HCT116 (cell line): Measurements from ENCODE around the gene MAP4K4.

Experiments used
- EGR1 ChIP-seq: IDR thresholded peaks from 2 replicates; pipeline ENCODE4 v1.6.1; 2012; ENCODE audit warnings: low read depth
- EZH2 ChIP-seq: fragments of 200-600 bp; sonication (generic); IDR thresholded peaks from 2 replicates; pipeline ENCODE4 v1.6.1; 2017; ENCODE audit warnings: antibody characterized with exemption, mixed run types
- JUND ChIP-seq: IDR thresholded peaks from 2 replicates; pipeline ENCODE4 v1.6.1; 2012
- POLR2A ChIP-seq: IDR thresholded peaks from 2 replicates; pipeline ENCODE4 v1.7.0; 2011; ENCODE audit warnings: borderline replicate concordance; ENCODE audit not compliant: insufficient read depth, insufficient read length; ENCODE audit errors: extremely low read depth
- POLR2AphosphoS5 ChIP-seq: IDR thresholded peaks from 2 replicates; pipeline ENCODE4 v1.6.1; 2011; ENCODE audit warnings: mild to moderate bottlenecking, low read depth, low read length, moderate library complexity
- RAD21 ChIP-seq: IDR thresholded peaks from 2 replicates; pipeline ENCODE4 v1.6.1; 2012; ENCODE audit warnings: low read depth, mild to moderate bottlenecking
- SP1 ChIP-seq: IDR thresholded peaks from 2 replicates; pipeline ENCODE4 v1.6.1; 2012; ENCODE audit warnings: low read depth
- SRF ChIP-seq: IDR thresholded peaks from 2 replicates; pipeline ENCODE4 v1.6.1; 2012; ENCODE audit warnings: low read depth
- YY1 ChIP-seq: IDR thresholded peaks from 2 replicates; pipeline ENCODE4 v1.6.1; 2011; ENCODE audit warnings: low read length, low read depth, moderate library complexity, mild to moderate bottlenecking; ENCODE audit not compliant: insufficient replicate concordance; ENCODE audit errors: extremely low read depth
- ZBTB33 ChIP-seq: IDR thresholded peaks from 2 replicates; pipeline ENCODE4 v1.6.1; 2011; ENCODE audit warnings: mild to moderate bottlenecking, low read length, moderate library complexity; ENCODE audit not compliant: insufficient replicate concordance; ENCODE audit errors: extremely low read depth
- ZNF274 ChIP-seq: fragments of 200-500 bp; sonication (Bioruptor generic); IDR thresholded peaks from 2 replicates; pipeline ENCODE4 v1.6.1; 2014; ENCODE audit warnings: mild to moderate bottlenecking, low read depth, low read length, inconsistent platforms
- TF ChIP-seq, protein P1 (sequence below), 3 experiments: fragments of 200-600 bp in 1 of 3; sonication (generic) in 1 of 3; IDR thresholded peaks in 2 of 3; conservative IDR thresholded peaks in 1 of 3; 2 replicates each; pipeline ENCODE4 v1.5.1; 2012 to 2017; ENCODE audit warnings: low read depth in 2 of 3, low read length in 2 of 3, antibody characterized with exemption in 1 of 3, borderline replicate concordance in 1 of 3, control low read depth in 1 of 3, mild to moderate bottlenecking in 1 of 3, mixed read lengths in 1 of 3, mixed run types in 1 of 3, moderate library complexity in 1 of 3; ENCODE audit not compliant: insufficient read depth in 1 of 3

- no peak for TF ChIP-seq ZBTB33
- TF ChIP-seq EZH2: no peak
- TF ChIP-seq, protein P1, sequence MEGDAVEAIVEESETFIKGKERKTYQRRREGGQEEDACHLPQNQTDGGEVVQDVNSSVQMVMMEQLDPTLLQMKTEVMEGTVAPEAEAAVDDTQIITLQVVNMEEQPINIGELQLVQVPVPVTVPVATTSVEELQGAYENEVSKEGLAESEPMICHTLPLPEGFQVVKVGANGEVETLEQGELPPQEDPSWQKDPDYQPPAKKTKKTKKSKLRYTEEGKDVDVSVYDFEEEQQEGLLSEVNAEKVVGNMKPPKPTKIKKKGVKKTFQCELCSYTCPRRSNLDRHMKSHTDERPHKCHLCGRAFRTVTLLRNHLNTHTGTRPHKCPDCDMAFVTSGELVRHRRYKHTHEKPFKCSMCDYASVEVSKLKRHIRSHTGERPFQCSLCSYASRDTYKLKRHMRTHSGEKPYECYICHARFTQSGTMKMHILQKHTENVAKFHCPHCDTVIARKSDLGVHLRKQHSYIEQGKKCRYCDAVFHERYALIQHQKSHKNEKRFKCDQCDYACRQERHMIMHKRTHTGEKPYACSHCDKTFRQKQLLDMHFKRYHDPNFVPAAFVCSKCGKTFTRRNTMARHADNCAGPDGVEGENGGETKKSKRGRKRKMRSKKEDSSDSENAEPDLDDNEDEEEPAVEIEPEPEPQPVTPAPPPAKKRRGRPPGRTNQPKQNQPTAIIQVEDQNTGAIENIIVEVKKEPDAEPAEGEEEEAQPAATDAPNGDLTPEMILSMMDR (IDR thresholded peaks at IDR 0.05 in 2 of 3, conservative IDR thresholded peaks at IDR 0.05 in 1 of 3; ENCODE audit: borderline replicate concordance in 1 of 3, insufficient read depth in 1 of 3, low read depth in 2 of 3, low read length in 2 of 3): no peak
- TF ChIP-seq POLR2AphosphoS5: no peak
- TF ChIP-seq ZNF274: no peak
- TF ChIP-seq JUND: no peak
- TF ChIP-seq EGR1: no peak
- TF ChIP-seq SP1: no peak
- TF ChIP-seq POLR2A: no peak
- no peak for TF ChIP-seq YY1
- TF ChIP-seq RAD21: no peak
- TF ChIP-seq SRF: no peak
Measured at GRCh38 chr2:101777337-101777736, 79.8 kb downstream of the MAP4K4 start.
